ENCODE results near the gene RSPO4. TPM values are rescaled to one million over a fixed set of nuclear protein-coding genes. Genes with fewer than 3 reads are reported as not detected.

RSPO4 gene
- total and polyA plus RNA-seq, 2 of the 13 experiments (the other 11 are each of a cell fraction or from before 2014, with no cell fraction given), result not detected

DNA sequence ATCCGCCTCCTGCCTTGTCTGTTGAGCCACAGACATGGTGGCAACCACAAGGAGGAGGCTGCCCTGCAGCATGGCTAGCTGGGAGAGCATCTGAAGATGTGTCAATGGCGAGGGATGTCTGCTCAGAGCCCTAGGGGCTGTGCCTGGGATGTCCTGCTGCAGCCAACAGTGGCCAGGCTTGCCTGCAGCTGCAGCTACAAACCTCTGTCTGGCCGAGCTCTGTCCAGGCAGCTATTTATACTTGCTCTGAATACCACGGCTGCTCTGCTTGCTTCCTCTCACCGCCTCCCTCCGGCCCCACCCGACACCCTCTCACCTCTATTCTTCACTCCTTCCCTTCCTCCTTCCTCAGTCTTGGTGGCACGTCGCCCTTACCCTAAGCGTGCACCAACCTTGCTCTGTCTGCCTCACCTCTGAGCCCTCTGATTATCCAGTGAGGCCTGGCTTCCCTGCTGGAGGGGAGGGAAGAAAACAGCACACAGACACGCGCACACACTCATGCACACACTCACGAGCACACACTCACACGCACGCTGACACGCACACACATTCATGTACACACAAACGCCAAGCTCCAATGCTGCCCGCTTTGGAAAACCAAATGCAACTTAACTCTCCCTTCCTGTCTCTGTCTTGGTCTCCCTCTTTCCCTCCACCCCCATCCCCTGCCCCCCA is 85.8 kb downstream of the RSPO4 start, which contains the start of gene ANGPT4:
ANGPT4 (minus strand) TSS at position 210 of the 675 bp plus-strand sequence; CDS start at position 90, 120 bp downstream.
- Histone ChIP-seq H3K9ac (ENCODE audit: insufficient read depth, low read depth, low read length) (no peak within 1 kb of the TSS), H3K79me2 (ENCODE audit: insufficient read depth, low read length) (no peaks in the 10 kb centered on the region), H3K9me3 (ENCODE audit: low read length) (no peaks in the 10 kb centered on the region), H2AFZ (ENCODE audit: low read length) (no peak within 1 kb of the TSS), H3K36me3 (replicated peaks in 1 of 2; ENCODE audit: control insufficient read depth in 1 of 2, insufficient read depth in 2 of 2, low read length in 2 of 2) (no peaks in the 10 kb centered on the region), H3K4me2 (ENCODE audit: low read depth, low read length) (no peak within 1 kb of the TSS), H3K4me3 (replicated peaks in 1 of 3; ENCODE audit: insufficient read depth in 1 of 3, low read depth in 2 of 3, low read length in 3 of 3) (no peak within 1 kb of the TSS), H3K27ac (ENCODE audit: extremely low read length, insufficient read depth, low read length) (no peak within 1 kb of the TSS), H3K27me3 (ENCODE audit: control insufficient read depth in 1 of 2, insufficient read depth in 2 of 2, low read length in 2 of 2) (peaks cover 4 to 17% of the 10 kb centered on the region in 2 experiments; a peak in 3 of 5 replicates), H3K4me1 (ENCODE audit: insufficient read depth, low read length) (peaks cover 5% of the 10 kb centered on the region; the same call in 1 of the 2 replicates), H4K20me1 (ENCODE audit: insufficient read depth, low read length) (no peaks in the 10 kb centered on the region)
- BruUV-seq (replicated peaks), result no TSS peak
- intact Hi-C loops (cut with micrococcal nuclease; ENCODE audit: unreplicated experiment), result no loop called here
- ChIA-PET POLR2A (no interaction called here), CTCF (ENCODE audit: low intra/inter-chr PET ratio, low total read pairs) (no interaction called here)
- WGBS (ENCODE audit: low lambda C conversion rate), result 38% methylated on average over 17 of the region's 18 CpGs
- TF ChIP-seq HCFC1 (IDR thresholded peaks at IDR 0.05; ENCODE audit: low read depth, low read length) (no peak), ZZZ3 (CRISPR knock-in tag; IDR thresholded peaks at IDR 0.05; ENCODE audit: borderline replicate concordance) (no peak), RAD21 (CRISPR knock-in tag; IDR thresholded peaks at IDR 0.05) (no peak), DMAP1 (CRISPR knock-in tag; IDR thresholded peaks at IDR 0.05) (no peak), ZC3H13 (CRISPR knock-in tag; IDR thresholded peaks at IDR 0.05) (no peak), AGO2 (optimal IDR thresholded peaks at IDR 0.05; ENCODE audit: low read depth, low read length) (no peak), ATF7 (IDR thresholded peaks at IDR 0.05) (no peak), ATF7 (CRISPR knock-in tag; IDR thresholded peaks at IDR 0.05) (no peak), ZNF841 (CRISPR knock-in tag; IDR thresholded peaks at IDR 0.05; ENCODE audit: borderline replicate concordance) (no peak)
- TF ChIP-seq, protein P1, sequence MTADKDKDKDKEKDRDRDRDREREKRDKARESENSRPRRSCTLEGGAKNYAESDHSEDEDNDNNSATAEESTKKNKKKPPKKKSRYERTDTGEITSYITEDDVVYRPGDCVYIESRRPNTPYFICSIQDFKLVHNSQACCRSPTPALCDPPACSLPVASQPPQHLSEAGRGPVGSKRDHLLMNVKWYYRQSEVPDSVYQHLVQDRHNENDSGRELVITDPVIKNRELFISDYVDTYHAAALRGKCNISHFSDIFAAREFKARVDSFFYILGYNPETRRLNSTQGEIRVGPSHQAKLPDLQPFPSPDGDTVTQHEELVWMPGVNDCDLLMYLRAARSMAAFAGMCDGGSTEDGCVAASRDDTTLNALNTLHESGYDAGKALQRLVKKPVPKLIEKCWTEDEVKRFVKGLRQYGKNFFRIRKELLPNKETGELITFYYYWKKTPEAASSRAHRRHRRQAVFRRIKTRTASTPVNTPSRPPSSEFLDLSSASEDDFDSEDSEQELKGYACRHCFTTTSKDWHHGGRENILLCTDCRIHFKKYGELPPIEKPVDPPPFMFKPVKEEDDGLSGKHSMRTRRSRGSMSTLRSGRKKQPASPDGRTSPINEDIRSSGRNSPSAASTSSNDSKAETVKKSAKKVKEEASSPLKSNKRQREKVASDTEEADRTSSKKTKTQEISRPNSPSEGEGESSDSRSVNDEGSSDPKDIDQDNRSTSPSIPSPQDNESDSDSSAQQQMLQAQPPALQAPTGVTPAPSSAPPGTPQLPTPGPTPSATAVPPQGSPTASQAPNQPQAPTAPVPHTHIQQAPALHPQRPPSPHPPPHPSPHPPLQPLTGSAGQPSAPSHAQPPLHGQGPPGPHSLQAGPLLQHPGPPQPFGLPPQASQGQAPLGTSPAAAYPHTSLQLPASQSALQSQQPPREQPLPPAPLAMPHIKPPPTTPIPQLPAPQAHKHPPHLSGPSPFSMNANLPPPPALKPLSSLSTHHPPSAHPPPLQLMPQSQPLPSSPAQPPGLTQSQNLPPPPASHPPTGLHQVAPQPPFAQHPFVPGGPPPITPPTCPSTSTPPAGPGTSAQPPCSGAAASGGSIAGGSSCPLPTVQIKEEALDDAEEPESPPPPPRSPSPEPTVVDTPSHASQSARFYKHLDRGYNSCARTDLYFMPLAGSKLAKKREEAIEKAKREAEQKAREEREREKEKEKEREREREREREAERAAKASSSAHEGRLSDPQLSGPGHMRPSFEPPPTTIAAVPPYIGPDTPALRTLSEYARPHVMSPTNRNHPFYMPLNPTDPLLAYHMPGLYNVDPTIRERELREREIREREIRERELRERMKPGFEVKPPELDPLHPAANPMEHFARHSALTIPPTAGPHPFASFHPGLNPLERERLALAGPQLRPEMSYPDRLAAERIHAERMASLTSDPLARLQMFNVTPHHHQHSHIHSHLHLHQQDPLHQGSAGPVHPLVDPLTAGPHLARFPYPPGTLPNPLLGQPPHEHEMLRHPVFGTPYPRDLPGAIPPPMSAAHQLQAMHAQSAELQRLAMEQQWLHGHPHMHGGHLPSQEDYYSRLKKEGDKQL (CRISPR knock-in tag; IDR thresholded peaks at IDR 0.05; ENCODE audit: low read depth), result no peak
- TF ChIP-seq, protein P2, sequence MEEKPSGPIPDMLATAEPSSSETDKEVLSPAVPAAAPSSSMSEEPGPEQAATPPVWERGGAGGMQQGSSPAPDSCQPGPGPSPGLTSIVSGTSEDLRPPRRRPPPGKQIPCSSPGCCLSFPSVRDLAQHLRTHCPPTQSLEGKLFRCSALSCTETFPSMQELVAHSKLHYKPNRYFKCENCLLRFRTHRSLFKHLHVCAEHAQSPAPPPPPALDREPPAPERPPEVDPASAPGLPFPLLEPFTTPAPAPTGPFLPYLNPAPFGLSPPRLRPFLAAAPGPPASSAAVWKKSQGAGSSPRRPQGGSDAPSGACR (CRISPR knock-in tag; IDR thresholded peaks at IDR 0.05), result no peak
- DNase-seq (ENCODE audit: low spot score) (no peak), FAIRE-seq (no peak), ATAC-seq (no peak)
- in situ Hi-C loops (cut with HindIII; ENCODE audit: extremely low pct_ligation_motif_present, low pct_unique_long_range_greater_than_20kb), result no loop called here
